Hematopoietic multipotent progenitor cell treated with erythropoietin and hydrocortisone succinate and interleukin-3 and kit ligand, for 8 days (in vitro differentiated cells): ENCODE results near the gene JAKMIP1.

Experiments used
- DNase-seq: peaks from one replicate; pipeline ENCODE4 v3.0.0-alpha.2; 2015

Gene JAKMIP1

GRCh38 chr4:6199422-6199921, 877 bp downstream of the JAKMIP1 start:
- no peak for DNase-seq

GRCh38 chr4:6198768-6199421, 1.5 kb downstream of the JAKMIP1 start:
- DNase-seq, result peak; percentile 74

- DNase-seq, result no peak
Observed at GRCh38 chr4:6198278-6198677, 2.1 kb downstream of the JAKMIP1 start.

- DNase-seq, result no peak
Observed at GRCh38 chr4:6197433-6198174, 2.7 kb downstream of the JAKMIP1 start.

- no peak for DNase-seq
Observed at GRCh38 chr4:6196871-6197270, 3.5 kb downstream of the JAKMIP1 start.

GRCh38 chr4:6196324-6196723, 4.0 kb downstream of the JAKMIP1 start:
- no peak for DNase-seq

- no peak for DNase-seq
Observed at GRCh38 chr4:6195602-6196319, 4.6 kb downstream of the JAKMIP1 start.

- DNase-seq, result no peak
Observed at GRCh38 chr4:6194458-6195195, 5.7 kb downstream of the JAKMIP1 start.

- no peak for DNase-seq
Observed at GRCh38 chr4:6193399-6193798, 7.0 kb downstream of the JAKMIP1 start.

- DNase-seq, result no peak
Observed at GRCh38 chr4:6192245-6192644, 8.1 kb downstream of the JAKMIP1 start.

GRCh38 chr4:6191448-6192130, 8.8 kb downstream of the JAKMIP1 start:
- DNase-seq, result no peak

GRCh38 chr4:6190486-6190885, 9.9 kb downstream of the JAKMIP1 start:
- DNase-seq, result no peak

GRCh38 chr4:6189511-6189910, 10.8 kb downstream of the JAKMIP1 start:
- no peak for DNase-seq

GRCh38 chr4:6188687-6189305, 11.6 kb downstream of the JAKMIP1 start:
- DNase-seq, result no peak

- DNase-seq, result no peak
Observed at GRCh38 chr4:6184169-6184568, 16.2 kb downstream of the JAKMIP1 start.

GRCh38 chr4:6183740-6184139, 16.6 kb downstream of the JAKMIP1 start:
- DNase-seq, result no peak

GRCh38 chr4:6182376-6183280, 17.7 kb downstream of the JAKMIP1 start:
- DNase-seq, result no peak

- no peak for DNase-seq
Observed at GRCh38 chr4:6180841-6181631, 19.3 kb downstream of the JAKMIP1 start.

GRCh38 chr4:6179362-6179761, 21.0 kb downstream of the JAKMIP1 start:
- no peak for DNase-seq

- DNase-seq, result no peak
Observed at GRCh38 chr4:6178757-6179156, 21.6 kb downstream of the JAKMIP1 start.
